ENCODE results near the gene NDC1. TPM values are rescaled to one million over a fixed set of nuclear protein-coding genes. Genes with fewer than 3 reads are reported as not detected.

The NDC1 gene
- total and polyA plus RNA-seq, 7 experiments from 2014 or later: 6.9 to 20.2 (median 10.8) TPM

DNA sequence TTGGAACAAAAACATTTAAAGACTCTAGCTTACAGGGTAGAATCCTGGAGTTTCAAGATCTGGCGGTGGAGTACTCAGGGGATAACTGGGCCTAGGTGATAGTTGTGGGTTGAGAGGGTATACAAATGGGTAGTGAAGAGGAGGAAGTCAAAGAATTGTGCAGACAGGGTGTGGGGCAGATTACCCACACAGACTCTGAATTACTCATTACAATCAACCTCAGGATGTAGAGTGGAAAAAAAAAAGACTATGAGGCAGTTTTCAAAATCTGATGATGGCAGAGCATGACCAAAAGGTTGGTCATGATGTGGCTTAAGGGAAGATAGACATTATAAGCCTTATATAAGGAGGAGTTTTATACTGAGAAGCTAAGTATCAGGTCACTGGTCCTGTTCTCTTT lies 55.0 kb downstream of the NDC1 start:
- intact Hi-C loops (cut with micrococcal nuclease): no loop called here
- ChIA-PET CTCF (no interaction called here), POLR2A (no interaction called here)
- Histone ChIP-seq H3K27ac (ENCODE audit: low read depth, low read length) (no peak overlapping the region), H3K9me3 (ENCODE audit: control insufficient read depth in 2 of 3, low read length in 3 of 3) (no peaks in the 10 kb centered on the region), H3K36me3 (ENCODE audit: control insufficient read depth in 2 of 3, insufficient read depth in 3 of 3, low read length in 3 of 3) (peaks cover 0 to 47% (median 0%) of the 10 kb centered on the region in 3 experiments), H3K4me1 (ENCODE audit: control insufficient read depth in 2 of 2, insufficient read depth in 2 of 2, low read length in 2 of 2) (no peaks in the 10 kb centered on the region), H3K4me3 (ENCODE audit: low read length) (no peak overlapping the region), H3K27me3 (ENCODE audit: control insufficient read depth in 2 of 2, insufficient read depth in 2 of 2, low read length in 2 of 2) (no peaks in the 10 kb centered on the region)
- peaks cover 0 to 22% (median 0%) of the 10 kb centered on the region in 7 donors for H3K4me1 Mint-ChIP-seq
- DNase-seq: no peak
- no peak for ATAC-seq
- peak overlapping the region in 1 of 9 donors; percentile 15 for H3K27ac Mint-ChIP-seq
- no peaks in the 10 kb centered on the region for H3K27me3 Mint-ChIP-seq
- peaks cover 6 to 66% (median 28%) of the 10 kb centered on the region in 5 donors for H3K36me3 Mint-ChIP-seq
- no peak overlapping the region for H3K4me3 Mint-ChIP-seq
- no peaks in the 10 kb centered on the region for H3K9me3 Mint-ChIP-seq

DNA sequence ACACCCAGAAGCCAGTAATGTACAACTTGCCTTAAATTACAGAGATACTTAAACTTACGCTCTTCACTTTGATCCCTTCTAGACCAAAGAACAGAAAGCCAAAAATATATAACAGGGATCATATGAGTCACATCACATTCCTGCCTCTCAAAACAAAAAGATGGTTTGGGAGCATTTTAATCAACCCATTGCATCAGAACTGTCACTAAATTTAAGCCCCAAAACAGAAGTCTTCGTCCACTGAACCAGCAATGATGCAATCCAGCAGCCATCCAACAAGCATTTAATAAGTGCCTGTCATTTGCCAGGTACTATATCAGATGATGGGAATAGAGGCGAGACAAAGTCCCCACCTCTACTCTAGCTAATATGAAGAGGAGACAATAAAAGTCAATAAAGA lies 56.4 kb downstream of the NDC1 start:
- DNase-seq (no peak), ATAC-seq (no peak)
- H3K27me3 ChIP-seq (ENCODE audit: control insufficient read depth in 2 of 2, insufficient read depth in 2 of 2, low read length in 2 of 2): no peaks in the 10 kb centered on the region
- H3K27me3 Mint-ChIP-seq: no peaks in the 10 kb centered on the region
- H3K36me3 Mint-ChIP-seq: peaks cover 6 to 70% (median 34%) of the 10 kb centered on the region in 5 donors
- peaks cover 0 to 44% (median 0%) of the 10 kb centered on the region in 3 experiments for H3K36me3 ChIP-seq (ENCODE audit: control insufficient read depth in 2 of 3, insufficient read depth in 3 of 3, low read length in 3 of 3)
- H3K4me3 ChIP-seq (ENCODE audit: low read length): no peak overlapping the region
- H3K27ac ChIP-seq (ENCODE audit: low read depth, low read length): no peak overlapping the region
- peak overlapping the region in 2 of 9 donors; percentile 2 to 17 for H3K27ac Mint-ChIP-seq
- H3K4me1 Mint-ChIP-seq: peaks cover 0 to 22% (median 0%) of the 10 kb centered on the region in 7 donors
- H3K4me1 ChIP-seq (ENCODE audit: control insufficient read depth in 2 of 2, insufficient read depth in 2 of 2, low read length in 2 of 2): no peaks in the 10 kb centered on the region
- ChIA-PET POLR2A (no interaction called here), CTCF (no interaction called here)
- H3K9me3 Mint-ChIP-seq: no peaks in the 10 kb centered on the region
- H3K9me3 ChIP-seq (ENCODE audit: control insufficient read depth in 2 of 3, low read length in 3 of 3): no peaks in the 10 kb centered on the region
- intact Hi-C loops (cut with micrococcal nuclease): no loop called here
- no peak overlapping the region for H3K4me3 Mint-ChIP-seq

DNA sequence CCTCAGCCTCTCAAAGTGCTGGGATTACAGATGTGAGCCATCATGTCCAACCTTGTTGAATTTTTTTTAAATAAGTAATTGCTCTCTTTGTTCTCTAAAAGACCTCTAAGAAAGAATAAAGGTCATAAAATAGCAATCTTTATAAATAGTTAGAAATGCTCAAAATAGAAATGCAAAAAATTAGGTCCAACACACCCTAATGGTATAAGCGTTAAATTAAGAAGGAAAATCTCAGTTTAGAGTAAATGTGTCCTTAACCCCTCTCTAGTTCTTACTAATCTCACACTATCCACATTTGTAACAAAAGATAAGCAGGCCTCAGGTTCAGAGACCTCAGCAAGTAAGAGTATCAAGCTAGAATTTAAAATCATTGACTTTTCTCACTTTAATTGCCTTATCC lies 60.8 kb downstream of the NDC1 start:
- ChIA-PET CTCF (no interaction called here), POLR2A (no interaction called here)
- no peak overlapping the region for H3K4me3 Mint-ChIP-seq
- H3K9me3 Mint-ChIP-seq: no peaks in the 10 kb centered on the region
- intact Hi-C loops (cut with micrococcal nuclease): no loop called here
- peaks cover 0 to 20% (median 0%) of the 10 kb centered on the region in 3 experiments for H3K36me3 ChIP-seq (ENCODE audit: control insufficient read depth in 2 of 3, insufficient read depth in 3 of 3, low read length in 3 of 3)
- no peaks in the 10 kb centered on the region for H3K27me3 ChIP-seq (ENCODE audit: control insufficient read depth in 2 of 2, insufficient read depth in 2 of 2, low read length in 2 of 2)
- no peak overlapping the region for H3K4me3 ChIP-seq (ENCODE audit: low read length)
- no peak for DNase-seq
- no peak overlapping the region for H3K27ac ChIP-seq (ENCODE audit: low read depth, low read length)
- peaks cover 0 to 7% (median 0%) of the 10 kb centered on the region in 7 donors for H3K4me1 Mint-ChIP-seq
- no peaks in the 10 kb centered on the region for H3K4me1 ChIP-seq (ENCODE audit: control insufficient read depth in 2 of 2, insufficient read depth in 2 of 2, low read length in 2 of 2)
- no peaks in the 10 kb centered on the region for H3K27me3 Mint-ChIP-seq
- H3K36me3 Mint-ChIP-seq: peaks cover 6 to 52% (median 19%) of the 10 kb centered on the region in 5 donors
- no peaks in the 10 kb centered on the region for H3K9me3 ChIP-seq (ENCODE audit: control insufficient read depth in 2 of 3, low read length in 3 of 3)
- H3K27ac Mint-ChIP-seq: no peak overlapping the region
- no peak for ATAC-seq

DNA sequence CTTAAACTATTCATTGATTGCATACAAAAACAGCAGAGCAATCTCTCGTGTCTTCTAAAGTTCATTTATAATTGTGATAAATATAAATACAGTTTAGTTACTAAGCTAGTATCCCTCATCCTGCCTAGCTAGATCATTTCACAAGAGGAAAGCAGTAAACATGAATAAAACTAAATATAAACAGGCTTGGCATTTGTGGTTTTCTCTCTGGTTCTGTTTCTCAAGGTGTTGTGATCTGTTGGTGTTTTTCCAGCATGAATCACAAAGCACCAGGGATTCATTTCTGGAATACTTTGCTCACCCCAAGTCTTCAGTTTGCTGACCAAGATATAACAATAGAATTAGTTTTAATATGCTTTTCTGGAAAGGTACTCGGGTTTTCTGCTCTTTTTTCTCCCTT lies 66.4 kb downstream of the NDC1 start:
- ChIA-PET POLR2A (no interaction called here), CTCF (interaction anchor here (0.6 kb wide), 1 partner anchor 121 kb away, joined by 3 read pairs; no protein-coding TSS in a partner anchor)
- Histone ChIP-seq H3K9me3 (ENCODE audit: control insufficient read depth in 2 of 3, low read length in 3 of 3) (no peaks in the 10 kb centered on the region), H3K4me1 (ENCODE audit: control insufficient read depth in 2 of 2, insufficient read depth in 2 of 2, low read length in 2 of 2) (no peaks in the 10 kb centered on the region), H3K36me3 (ENCODE audit: control insufficient read depth in 2 of 3, insufficient read depth in 3 of 3, low read length in 3 of 3) (peaks cover 0 to 19% (median 0%) of the 10 kb centered on the region in 3 experiments), H3K27me3 (ENCODE audit: control insufficient read depth in 2 of 2, insufficient read depth in 2 of 2, low read length in 2 of 2) (no peaks in the 10 kb centered on the region), H3K4me3 (ENCODE audit: low read length) (no peak overlapping the region), H3K27ac (ENCODE audit: low read depth, low read length) (no peak overlapping the region)
- ATAC-seq (no peak), DNase-seq (no peak)
- peaks cover 0 to 10% (median 0%) of the 10 kb centered on the region in 7 donors for H3K4me1 Mint-ChIP-seq
- intact Hi-C loops (cut with micrococcal nuclease): no loop called here
- peaks cover 0 to 54% (median 25%) of the 10 kb centered on the region in 5 donors for H3K36me3 Mint-ChIP-seq
- H3K27ac Mint-ChIP-seq: no peak overlapping the region
- no peak overlapping the region for H3K4me3 Mint-ChIP-seq
- H3K27me3 Mint-ChIP-seq: no peaks in the 10 kb centered on the region
- H3K9me3 Mint-ChIP-seq: no peaks in the 10 kb centered on the region

DNA sequence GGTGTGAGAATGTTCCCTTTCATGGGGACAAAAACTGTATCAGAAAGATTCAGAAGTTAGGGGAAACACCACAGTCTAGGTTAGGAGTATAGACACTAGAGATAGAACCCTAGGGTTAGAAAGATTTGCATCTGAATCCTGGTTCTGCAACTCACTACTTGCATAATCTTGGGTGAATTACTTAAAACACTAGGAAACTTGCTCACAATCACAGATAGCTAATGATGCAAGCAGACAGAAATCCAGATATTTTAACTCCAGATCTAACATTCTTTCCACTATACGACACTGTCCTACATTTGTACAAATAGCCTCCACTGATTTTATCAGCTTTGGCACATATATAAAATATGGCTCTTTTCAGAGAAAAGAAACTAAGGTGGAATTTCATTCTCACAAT lies 68.3 kb downstream of the NDC1 start:
- ChIA-PET CTCF (no interaction called here), POLR2A (no interaction called here)
- Histone ChIP-seq H3K27me3 (ENCODE audit: control insufficient read depth in 2 of 2, insufficient read depth in 2 of 2, low read length in 2 of 2) (no peaks in the 10 kb centered on the region), H3K36me3 (ENCODE audit: control insufficient read depth in 2 of 3, insufficient read depth in 3 of 3, low read length in 3 of 3) (peaks cover 0 to 19% (median 0%) of the 10 kb centered on the region in 3 experiments), H3K27ac (ENCODE audit: low read depth, low read length) (no peak overlapping the region), H3K4me3 (ENCODE audit: low read length) (no peak overlapping the region), H3K4me1 (ENCODE audit: control insufficient read depth in 2 of 2, insufficient read depth in 2 of 2, low read length in 2 of 2) (no peaks in the 10 kb centered on the region), H3K9me3 (ENCODE audit: control insufficient read depth in 2 of 3, low read length in 3 of 3) (no peaks in the 10 kb centered on the region)
- H3K36me3 Mint-ChIP-seq: peaks cover 0 to 67% (median 31%) of the 10 kb centered on the region in 5 donors
- no peaks in the 10 kb centered on the region for H3K9me3 Mint-ChIP-seq
- intact Hi-C loops (cut with micrococcal nuclease): no loop called here
- H3K27ac Mint-ChIP-seq: no peak overlapping the region
- ATAC-seq (no peak), DNase-seq (no peak)
- H3K4me3 Mint-ChIP-seq: no peak overlapping the region
- peaks cover 0 to 29% (median 0%) of the 10 kb centered on the region in 7 donors for H3K4me1 Mint-ChIP-seq
- no peaks in the 10 kb centered on the region for H3K27me3 Mint-ChIP-seq

DNA sequence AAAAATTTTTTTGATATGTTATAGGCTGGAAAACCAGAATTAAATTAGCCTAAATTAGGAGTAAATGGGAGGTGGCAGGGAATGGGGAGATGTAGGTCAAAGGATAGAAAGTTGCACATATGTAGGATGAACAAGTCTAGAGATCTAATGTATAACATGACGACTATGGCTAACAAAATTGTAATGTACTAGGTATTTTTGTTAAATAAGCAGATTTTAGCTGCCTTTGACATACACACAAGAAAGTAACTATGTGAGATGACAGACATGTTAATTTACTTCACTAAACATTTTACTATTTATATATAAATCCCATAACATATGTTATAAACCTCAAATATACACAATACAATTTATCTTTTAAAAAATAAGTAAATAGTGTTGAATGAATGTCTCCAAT lies 68.9 kb downstream of the NDC1 start:
- ATAC-seq (no peak), DNase-seq (no peak)
- Mint-ChIP-seq H3K27me3 (no peaks in the 10 kb centered on the region), H3K4me3 (no peak overlapping the region), H3K36me3 (peaks cover 0 to 71% (median 34%) of the 10 kb centered on the region in 5 donors), H3K27ac (no peak overlapping the region), H3K9me3 (no peaks in the 10 kb centered on the region), H3K4me1 (peaks cover 0 to 29% (median 0%) of the 10 kb centered on the region in 7 donors)
- intact Hi-C loops (cut with micrococcal nuclease): no loop called here
- Histone ChIP-seq H3K9me3 (ENCODE audit: control insufficient read depth in 2 of 3, low read length in 3 of 3) (no peaks in the 10 kb centered on the region), H3K27ac (ENCODE audit: low read depth, low read length) (no peak overlapping the region), H3K36me3 (ENCODE audit: control insufficient read depth in 2 of 3, insufficient read depth in 3 of 3, low read length in 3 of 3) (peaks cover 0 to 19% (median 0%) of the 10 kb centered on the region in 3 experiments), H3K4me3 (ENCODE audit: low read length) (no peak overlapping the region), H3K27me3 (ENCODE audit: control insufficient read depth in 2 of 2, insufficient read depth in 2 of 2, low read length in 2 of 2) (no peaks in the 10 kb centered on the region), H3K4me1 (ENCODE audit: control insufficient read depth in 2 of 2, insufficient read depth in 2 of 2, low read length in 2 of 2) (no peaks in the 10 kb centered on the region)
- POLR2A ChIA-PET: no interaction called here
- CTCF ChIA-PET: no interaction called here

DNA sequence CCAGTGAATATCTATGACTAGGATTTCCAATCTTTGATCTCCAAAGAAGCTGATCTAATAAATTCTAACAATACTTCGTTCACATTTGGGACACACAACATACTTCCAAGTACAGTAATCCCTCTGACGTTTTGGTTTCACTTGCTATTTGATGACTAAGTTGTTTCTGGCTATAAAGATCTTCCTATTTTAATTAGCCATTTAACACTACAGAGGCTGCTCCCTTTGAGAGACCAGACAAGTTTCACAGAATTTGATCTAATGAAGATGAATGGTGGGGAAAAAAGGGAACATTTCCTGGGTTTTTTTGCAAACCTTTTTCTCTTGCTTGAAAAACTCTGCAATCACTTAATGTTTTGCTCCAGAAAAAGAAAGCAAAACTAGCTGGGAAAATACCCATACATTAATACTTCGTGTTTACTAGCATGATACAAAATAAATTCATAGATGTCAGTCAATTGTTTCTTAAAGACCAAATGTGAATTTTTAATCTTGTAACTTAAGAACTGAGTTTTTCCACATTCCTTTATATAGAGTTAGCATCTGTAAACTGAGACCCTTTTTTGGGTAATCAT lies 71.2 kb downstream of the NDC1 start:
- Histone ChIP-seq H3K27me3 (ENCODE audit: control insufficient read depth in 2 of 2, insufficient read depth in 2 of 2, low read length in 2 of 2) (no peaks in the 10 kb centered on the region), H3K4me3 (ENCODE audit: low read length) (no peak overlapping the region), H3K4me1 (ENCODE audit: control insufficient read depth in 2 of 2, insufficient read depth in 2 of 2, low read length in 2 of 2) (no peaks in the 10 kb centered on the region), H3K36me3 (ENCODE audit: control insufficient read depth in 2 of 3, insufficient read depth in 3 of 3, low read length in 3 of 3) (peaks cover 0 to 11% (median 0%) of the 10 kb centered on the region in 3 experiments), H3K9me3 (ENCODE audit: control insufficient read depth in 2 of 3, low read length in 3 of 3) (no peaks in the 10 kb centered on the region), H3K27ac (ENCODE audit: low read depth, low read length) (no peak overlapping the region)
- CTCF ChIA-PET: no interaction called here
- H3K4me1 Mint-ChIP-seq: peaks cover 0 to 29% (median 0%) of the 10 kb centered on the region in 7 donors
- POLR2A ChIA-PET: interaction anchor here (0.6 kb wide), 1 partner anchor 22 kb away, joined by 4 read pairs; no protein-coding TSS in a partner anchor
- no peaks in the 10 kb centered on the region for H3K27me3 Mint-ChIP-seq
- ATAC-seq (no peak), DNase-seq (no peak)
- peaks cover 3 to 77% (median 52%) of the 10 kb centered on the region in 5 donors for H3K36me3 Mint-ChIP-seq
- H3K27ac Mint-ChIP-seq: peak overlapping the region in 1 of 9 donors; percentile 93
- peaks cover 0 to 16% (median 3%) of the 10 kb centered on the region in 11 donors for H3K9me3 Mint-ChIP-seq
- intact Hi-C loops (cut with micrococcal nuclease): no loop called here
- peak overlapping the region in 2 of 10 donors; percentile 13 to 77 for H3K4me3 Mint-ChIP-seq

Data from naive thymus-derived CD4-positive, alpha-beta T cell (primary cell).